ENCODE results near the gene AGBL1. TPM values are rescaled to one million over a fixed set of nuclear protein-coding genes. Genes with fewer than 3 reads are reported as not detected.

The AGBL1 gene
- total RNA-seq, 1 experiment from 2014 or later: not detected

DNA sequence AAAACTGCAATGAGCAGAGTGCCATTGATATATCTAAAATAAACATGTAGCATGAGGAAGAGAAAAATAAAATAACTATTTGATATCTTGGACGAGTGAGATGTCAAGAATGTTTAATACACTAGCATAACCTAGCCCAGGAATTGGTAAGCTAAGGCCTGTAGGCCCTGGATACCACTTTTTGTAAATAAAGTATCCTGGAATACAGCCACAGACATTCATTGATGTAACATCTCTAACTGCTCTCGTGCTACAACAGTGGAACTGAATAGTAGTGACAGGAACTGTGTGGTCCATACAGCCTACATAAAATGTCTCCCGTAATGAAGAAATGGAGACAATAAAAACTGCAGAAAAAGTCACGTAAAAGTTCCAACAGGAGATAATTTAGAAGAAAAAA, 869.0 kb downstream of the AGBL1 start:
- no peak overlapping the region for H2BK5ac ChIP-seq (ENCODE audit: insufficient read length, low read length)
- H2BK20ac ChIP-seq (ENCODE audit: low read depth, low read length, poor library complexity, severe bottlenecking): no peak overlapping the region
- no CpG with 5 or more reads among the region's 4 CpGs for WGBS (ENCODE audit: extremely low coverage, insufficient read length, low lambda C conversion rate)
- H2AK5ac ChIP-seq (ENCODE audit: insufficient read length, low read length): no peak overlapping the region
- H3K9ac ChIP-seq (ENCODE audit: extremely low read depth, insufficient read length, low read length): no peak overlapping the region
- H3K9me3 Mint-ChIP-seq: no peaks in the 10 kb centered on the region
- H3K4ac ChIP-seq (ENCODE audit: low read depth, low read length): no peak overlapping the region
- no peak overlapping the region for H2BK15ac ChIP-seq (ENCODE audit: low read depth, low read length)
- no peaks in the 10 kb centered on the region for H3K27me3 Mint-ChIP-seq (ENCODE audit: low read depth)
- no peaks in the 10 kb centered on the region for H3K27me3 ChIP-seq (ENCODE audit: insufficient read depth, low read length)
- H3K4me2 ChIP-seq (ENCODE audit: insufficient read depth, insufficient read length, low read length): no peak overlapping the region
- no peak overlapping the region for H4K91ac ChIP-seq (ENCODE audit: insufficient read length, low read depth, low read length)
- H3K23ac ChIP-seq (ENCODE audit: insufficient read length, low read depth, low read length): no peak overlapping the region
- no peak overlapping the region for H2BK120ac ChIP-seq (ENCODE audit: low read depth, low read length, poor library complexity, severe bottlenecking)
- H3K14ac ChIP-seq (ENCODE audit: insufficient read depth, low read length): no peak overlapping the region
- H3K36me3 Mint-ChIP-seq (ENCODE audit: insufficient read depth in 1 of 3, low read depth in 3 of 3): no peaks in the 10 kb centered on the region
- no peaks in the 10 kb centered on the region for H4K20me1 ChIP-seq (ENCODE audit: control insufficient read depth, insufficient read depth, insufficient read length)
- no peak overlapping the region for H3K56ac ChIP-seq (ENCODE audit: insufficient read length, low read depth, low read length)
- H3K9me3 ChIP-seq (ENCODE audit: control insufficient read depth, low read depth, low read length): no peaks in the 10 kb centered on the region
- no peak overlapping the region for H3K27ac Mint-ChIP-seq
- H4K8ac ChIP-seq (replicated peaks; ENCODE audit: insufficient read length, low read depth, low read length): no peak overlapping the region
- H3K4me3 Mint-ChIP-seq: no peak overlapping the region
- H3K4me1 Mint-ChIP-seq: peaks cover 1 to 2% of the 10 kb centered on the region in 2 experiments; a peak in 2 of 4 replicates
- no peak overlapping the region for H2AFZ ChIP-seq (ENCODE audit: low read length)
- H3K18ac ChIP-seq (ENCODE audit: insufficient read length, low read depth, low read length): no peak overlapping the region
- DNase-seq: no peak
- H3K79me1 ChIP-seq (ENCODE audit: insufficient read depth, low read depth, low read length, poor library complexity, severe bottlenecking): no peaks in the 10 kb centered on the region
- H3K27ac ChIP-seq (ENCODE audit: insufficient read length, low read depth, low read length): no peak overlapping the region
- no peak overlapping the region for H3T11ph ChIP-seq (ENCODE audit: low read length)
- no peak overlapping the region for H2BK12ac ChIP-seq (ENCODE audit: insufficient read length, low read depth, low read length)
- H3K4me1 ChIP-seq (ENCODE audit: insufficient read depth, low read length): no peaks in the 10 kb centered on the region
- H3K79me2 ChIP-seq (ENCODE audit: insufficient read depth, low read length): no peaks in the 10 kb centered on the region
- H3K23me2 ChIP-seq (ENCODE audit: insufficient read length, low read depth, low read length, poor library complexity, severe bottlenecking): no peaks in the 10 kb centered on the region
- TF ChIP-seq, protein P1, sequence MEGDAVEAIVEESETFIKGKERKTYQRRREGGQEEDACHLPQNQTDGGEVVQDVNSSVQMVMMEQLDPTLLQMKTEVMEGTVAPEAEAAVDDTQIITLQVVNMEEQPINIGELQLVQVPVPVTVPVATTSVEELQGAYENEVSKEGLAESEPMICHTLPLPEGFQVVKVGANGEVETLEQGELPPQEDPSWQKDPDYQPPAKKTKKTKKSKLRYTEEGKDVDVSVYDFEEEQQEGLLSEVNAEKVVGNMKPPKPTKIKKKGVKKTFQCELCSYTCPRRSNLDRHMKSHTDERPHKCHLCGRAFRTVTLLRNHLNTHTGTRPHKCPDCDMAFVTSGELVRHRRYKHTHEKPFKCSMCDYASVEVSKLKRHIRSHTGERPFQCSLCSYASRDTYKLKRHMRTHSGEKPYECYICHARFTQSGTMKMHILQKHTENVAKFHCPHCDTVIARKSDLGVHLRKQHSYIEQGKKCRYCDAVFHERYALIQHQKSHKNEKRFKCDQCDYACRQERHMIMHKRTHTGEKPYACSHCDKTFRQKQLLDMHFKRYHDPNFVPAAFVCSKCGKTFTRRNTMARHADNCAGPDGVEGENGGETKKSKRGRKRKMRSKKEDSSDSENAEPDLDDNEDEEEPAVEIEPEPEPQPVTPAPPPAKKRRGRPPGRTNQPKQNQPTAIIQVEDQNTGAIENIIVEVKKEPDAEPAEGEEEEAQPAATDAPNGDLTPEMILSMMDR (conservative IDR thresholded peaks at IDR 0.05): no peak
- no peak overlapping the region for H4K5ac ChIP-seq (ENCODE audit: insufficient read length, low read depth, low read length)

All from H9 (cell line).